Activated naive CD8-positive, alpha-beta T cell (primary cell): ENCODE data around the gene LRP1-AS.

Source experiments
- H3K27ac Mint-ChIP-seq: one replicate; pipeline ENCODE4 v1.8.0; 2021; ENCODE audit warnings: mixed read lengths
- H3K27me3 Mint-ChIP-seq: one replicate; pipeline ENCODE4 v1.8.0; 2021; ENCODE audit warnings: mixed read lengths
- H3K36me3 Mint-ChIP-seq: one replicate; pipeline ENCODE4 v1.8.0; 2021; ENCODE audit warnings: mixed read lengths
- H3K4me1 Mint-ChIP-seq: one replicate; pipeline ENCODE4 v1.8.0; 2021; ENCODE audit warnings: low read depth, mixed read lengths
- H3K4me3 Mint-ChIP-seq: one replicate; pipeline ENCODE4 v1.8.0; 2021; ENCODE audit warnings: mild to moderate bottlenecking, mixed read lengths
- H3K9me3 Mint-ChIP-seq: one replicate; pipeline ENCODE4 v1.8.0; 2021; ENCODE audit warnings: low read depth, mixed read lengths

LRP1-AS gene

DNA sequence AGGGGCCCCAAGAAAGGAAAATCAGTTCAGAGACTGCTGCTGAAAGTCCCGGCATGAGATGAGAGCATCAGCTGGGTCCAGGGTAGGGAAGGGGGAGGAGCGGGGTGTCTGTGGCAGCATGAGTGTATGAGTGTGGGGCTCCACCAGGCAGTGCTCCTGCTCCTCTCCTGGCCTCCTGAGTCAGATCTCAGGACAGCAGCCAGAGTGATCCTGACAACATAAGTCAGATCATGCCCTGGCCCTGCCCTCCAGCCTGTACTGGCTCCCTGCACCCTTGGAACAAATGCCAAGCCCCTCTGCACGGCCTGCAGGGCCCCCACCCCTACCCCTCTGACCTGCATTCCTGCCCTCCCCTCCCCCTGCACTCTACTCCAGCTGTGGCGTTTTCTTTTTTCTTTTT is 24.2 kb upstream of the LRP1-AS start:
- H3K9me3 Mint-ChIP-seq = no peaks in the 10 kb centered on the region
- H3K27ac Mint-ChIP-seq = no peak overlapping the region
- no peaks in the 10 kb centered on the region for H3K27me3 Mint-ChIP-seq
- no peaks in the 10 kb centered on the region for H3K36me3 Mint-ChIP-seq
- peaks cover 7% of the 10 kb centered on the region for H3K4me1 Mint-ChIP-seq
- no peak overlapping the region for H3K4me3 Mint-ChIP-seq

- Mint-ChIP-seq H3K9me3 (no peaks in the 10 kb centered on the region), H3K4me1 (peaks cover 7% of the 10 kb centered on the region), H3K27ac (no peak overlapping the region), H3K36me3 (no peaks in the 10 kb centered on the region), H3K4me3 (no peak overlapping the region), H3K27me3 (no peaks in the 10 kb centered on the region)
Measured at GRCh38 chr12:57170927-57171326, 23.5 kb upstream of the LRP1-AS start.

GRCh38 chr12:57170408-57170807 is 23.0 kb upstream of the LRP1-AS start:
- H3K9me3 Mint-ChIP-seq = no peaks in the 10 kb centered on the region
- H3K4me3 Mint-ChIP-seq = no peak overlapping the region
- no peaks in the 10 kb centered on the region for H3K27me3 Mint-ChIP-seq
- H3K4me1 Mint-ChIP-seq = peaks cover 7% of the 10 kb centered on the region
- no peak overlapping the region for H3K27ac Mint-ChIP-seq
- H3K36me3 Mint-ChIP-seq = no peaks in the 10 kb centered on the region

- Mint-ChIP-seq H3K4me3 (no peak overlapping the region), H3K4me1 (peaks cover 7% of the 10 kb centered on the region), H3K36me3 (no peaks in the 10 kb centered on the region), H3K27ac (no peak overlapping the region), H3K27me3 (no peaks in the 10 kb centered on the region), H3K9me3 (no peaks in the 10 kb centered on the region)
Measured at GRCh38 chr12:57169969-57170368, 22.6 kb upstream of the LRP1-AS start.

DNA sequence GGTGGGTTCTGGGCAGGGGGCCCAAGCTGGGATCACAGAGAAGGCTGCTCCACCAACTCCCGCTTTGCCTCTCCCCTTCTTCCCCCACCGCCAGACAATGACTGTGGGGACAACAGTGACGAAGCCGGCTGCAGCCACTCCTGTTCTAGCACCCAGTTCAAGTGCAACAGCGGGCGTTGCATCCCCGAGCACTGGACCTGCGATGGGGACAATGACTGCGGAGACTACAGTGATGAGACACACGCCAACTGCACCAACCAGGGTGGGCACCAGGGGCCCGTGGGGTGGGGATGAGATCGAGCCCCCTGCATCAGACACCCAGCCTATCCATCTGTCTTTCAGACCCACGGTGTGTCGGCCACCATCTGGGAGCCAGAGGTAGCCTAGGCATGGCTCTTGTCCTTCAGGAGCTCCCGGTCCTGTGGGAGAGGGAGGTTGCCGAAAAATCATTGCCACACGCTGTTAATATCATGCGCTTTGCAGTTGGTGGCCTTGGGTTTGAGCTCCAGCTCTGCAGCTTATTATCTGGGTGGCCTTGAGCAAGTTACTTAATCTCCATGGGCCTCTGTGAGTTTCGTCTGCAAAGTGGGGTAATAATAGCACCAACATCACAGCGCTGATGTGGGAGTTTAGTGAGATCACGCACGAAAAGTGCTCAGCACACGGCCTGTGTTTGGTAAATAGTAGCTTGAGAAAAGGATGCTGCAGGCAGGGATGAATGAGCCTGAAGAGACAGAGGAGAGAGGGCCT is 21.8 kb upstream of the LRP1-AS start:
- Mint-ChIP-seq H3K4me1 (peaks cover 7% of the 10 kb centered on the region), H3K27me3 (no peaks in the 10 kb centered on the region), H3K9me3 (no peaks in the 10 kb centered on the region), H3K4me3 (no peak overlapping the region), H3K27ac (no peak overlapping the region), H3K36me3 (no peaks in the 10 kb centered on the region)

GRCh38 chr12:57168058-57168457 is 20.6 kb upstream of the LRP1-AS start:
- Mint-ChIP-seq H3K4me3 (no peak overlapping the region), H3K36me3 (no peaks in the 10 kb centered on the region), H3K9me3 (no peaks in the 10 kb centered on the region), H3K27me3 (no peaks in the 10 kb centered on the region), H3K4me1 (peaks cover 7% of the 10 kb centered on the region), H3K27ac (no peak overlapping the region)

DNA sequence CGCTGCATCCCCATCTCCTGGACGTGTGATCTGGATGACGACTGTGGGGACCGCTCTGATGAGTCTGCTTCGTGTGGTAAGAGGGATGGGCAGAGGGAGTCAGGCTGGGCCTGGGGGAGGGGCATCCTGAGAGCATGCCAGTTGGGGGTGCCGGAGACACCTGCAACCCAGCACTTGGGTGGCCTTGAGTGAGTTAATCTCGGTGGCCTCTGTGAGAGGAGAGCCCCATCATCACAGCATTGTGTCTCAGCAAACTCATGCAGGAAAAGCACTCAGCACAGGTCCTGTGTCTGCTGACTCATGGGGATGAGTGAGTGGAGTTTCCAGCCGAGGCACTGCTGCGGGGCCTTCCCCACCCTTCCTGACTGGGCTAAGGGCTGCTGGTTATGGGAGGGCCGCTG is 19.6 kb upstream of the LRP1-AS start:
- no peaks in the 10 kb centered on the region for H3K9me3 Mint-ChIP-seq
- no peak overlapping the region for H3K27ac Mint-ChIP-seq
- H3K4me3 Mint-ChIP-seq = no peak overlapping the region
- peaks cover 3% of the 10 kb centered on the region for H3K36me3 Mint-ChIP-seq
- H3K27me3 Mint-ChIP-seq = no peaks in the 10 kb centered on the region
- peaks cover 7% of the 10 kb centered on the region for H3K4me1 Mint-ChIP-seq

DNA sequence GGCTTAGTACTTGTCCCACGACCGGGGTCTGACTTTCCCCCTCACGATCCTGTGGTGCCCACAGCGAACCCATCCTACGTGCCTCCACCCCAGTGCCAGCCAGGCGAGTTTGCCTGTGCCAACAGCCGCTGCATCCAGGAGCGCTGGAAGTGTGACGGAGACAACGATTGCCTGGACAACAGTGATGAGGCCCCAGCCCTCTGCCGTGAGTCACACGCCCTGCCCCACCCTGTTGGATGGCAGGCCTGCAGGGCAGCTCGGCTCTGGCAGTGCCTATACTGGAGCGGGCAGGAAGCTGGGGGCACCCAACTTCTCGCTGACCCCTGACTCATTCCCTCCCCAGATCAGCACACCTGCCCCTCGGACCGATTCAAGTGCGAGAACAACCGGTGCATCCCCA is 18.3 kb upstream of the LRP1-AS start:
- H3K27me3 Mint-ChIP-seq = no peaks in the 10 kb centered on the region
- no peak overlapping the region for H3K4me3 Mint-ChIP-seq
- no peaks in the 10 kb centered on the region for H3K9me3 Mint-ChIP-seq
- H3K4me1 Mint-ChIP-seq = peaks cover 7% of the 10 kb centered on the region
- no peak overlapping the region for H3K27ac Mint-ChIP-seq
- H3K36me3 Mint-ChIP-seq = peaks cover 3% of the 10 kb centered on the region

GRCh38 chr12:57164966-57165625 is 17.7 kb upstream of the LRP1-AS start:
- H3K27me3 Mint-ChIP-seq = no peaks in the 10 kb centered on the region
- peaks cover 3% of the 10 kb centered on the region for H3K36me3 Mint-ChIP-seq
- peaks cover 7% of the 10 kb centered on the region for H3K4me1 Mint-ChIP-seq
- H3K27ac Mint-ChIP-seq = no peak overlapping the region
- no peaks in the 10 kb centered on the region for H3K9me3 Mint-ChIP-seq
- H3K4me3 Mint-ChIP-seq = no peak overlapping the region

GRCh38 chr12:57164454-57164853 is 17.0 kb upstream of the LRP1-AS start:
- no peaks in the 10 kb centered on the region for H3K9me3 Mint-ChIP-seq
- H3K4me3 Mint-ChIP-seq = no peak overlapping the region
- no peak overlapping the region for H3K27ac Mint-ChIP-seq
- no peaks in the 10 kb centered on the region for H3K27me3 Mint-ChIP-seq
- H3K4me1 Mint-ChIP-seq = peaks cover 7% of the 10 kb centered on the region
- peaks cover 3% of the 10 kb centered on the region for H3K36me3 Mint-ChIP-seq

DNA sequence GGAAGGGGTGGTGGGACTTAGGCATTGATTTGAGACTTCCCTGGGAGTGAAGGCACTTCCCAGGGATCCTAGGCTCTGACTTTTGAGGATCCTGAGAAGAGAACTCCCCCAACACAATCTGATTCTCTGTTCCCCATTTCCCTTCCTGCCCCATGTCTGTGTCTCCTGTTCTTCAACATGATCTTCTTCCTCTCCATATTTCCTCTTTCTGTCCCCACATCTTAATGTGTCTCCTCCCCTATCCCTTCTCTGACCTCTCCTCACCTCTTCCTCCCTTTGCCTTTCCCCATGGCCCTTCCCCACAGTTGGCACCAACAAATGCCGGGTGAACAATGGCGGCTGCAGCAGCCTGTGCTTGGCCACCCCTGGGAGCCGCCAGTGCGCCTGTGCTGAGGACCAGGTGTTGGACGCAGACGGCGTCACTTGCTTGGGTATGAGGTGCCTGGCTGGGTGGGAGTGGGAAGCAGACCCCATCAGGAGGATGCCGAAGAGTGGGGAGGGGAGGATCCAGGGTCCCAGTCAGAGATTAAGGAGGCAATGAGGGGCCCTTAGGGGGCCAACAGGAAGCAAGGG is 15.2 kb upstream of the LRP1-AS start:
- no peaks in the 10 kb centered on the region for H3K9me3 Mint-ChIP-seq
- peaks cover 10% of the 10 kb centered on the region for H3K4me1 Mint-ChIP-seq
- H3K27ac Mint-ChIP-seq = no peak overlapping the region
- H3K36me3 Mint-ChIP-seq = peaks cover 3% of the 10 kb centered on the region
- H3K27me3 Mint-ChIP-seq = no peaks in the 10 kb centered on the region
- H3K4me3 Mint-ChIP-seq = no peak overlapping the region

DNA sequence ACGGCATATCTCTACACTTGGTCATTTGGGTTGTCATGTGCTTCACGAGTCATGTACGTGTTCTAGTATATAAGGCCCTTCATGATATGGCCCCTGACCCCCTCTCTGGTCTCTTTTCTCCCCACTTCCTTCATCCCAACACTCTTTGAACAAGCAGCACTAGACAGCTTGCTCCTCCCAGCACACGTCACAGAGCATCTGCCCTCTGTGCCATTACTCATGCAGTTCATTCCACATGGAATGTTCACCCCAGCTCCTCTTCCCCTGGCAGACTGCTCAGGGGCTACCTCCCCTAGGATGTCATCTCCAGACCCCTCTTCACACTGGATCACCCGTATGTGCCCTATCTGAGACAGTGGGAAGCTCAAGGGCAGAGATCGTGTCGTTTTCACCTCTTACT is 14.1 kb upstream of the LRP1-AS start:
- H3K27ac Mint-ChIP-seq = no peak overlapping the region

DNA sequence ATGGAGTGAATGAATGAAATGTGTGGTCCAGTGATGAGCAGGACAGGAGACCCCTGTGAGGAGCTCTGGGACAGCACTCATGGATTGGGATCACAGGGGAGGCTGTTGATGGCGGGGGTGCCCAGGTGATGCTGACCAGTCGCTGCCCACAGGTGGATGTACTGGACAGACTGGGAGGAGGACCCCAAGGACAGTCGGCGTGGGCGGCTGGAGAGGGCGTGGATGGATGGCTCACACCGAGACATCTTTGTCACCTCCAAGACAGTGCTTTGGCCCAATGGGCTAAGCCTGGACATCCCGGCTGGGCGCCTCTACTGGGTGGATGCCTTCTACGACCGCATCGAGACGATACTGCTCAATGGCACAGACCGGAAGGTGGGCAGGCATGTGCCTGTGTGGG is 13.3 kb upstream of the LRP1-AS start:
- Mint-ChIP-seq H3K27me3 (no peaks in the 10 kb centered on the region), H3K4me1 (peaks cover 5% of the 10 kb centered on the region), H3K4me3 (no peak overlapping the region), H3K27ac (no peak overlapping the region), H3K9me3 (no peaks in the 10 kb centered on the region), H3K36me3 (peaks cover 3% of the 10 kb centered on the region)

More for the DNA sequence above, 14.1 kb upstream of the LRP1-AS start:
- H3K27me3 Mint-ChIP-seq = no peaks in the 10 kb centered on the region
- no peak overlapping the region for H3K4me3 Mint-ChIP-seq
- no peaks in the 10 kb centered on the region for H3K9me3 Mint-ChIP-seq
- peaks cover 5% of the 10 kb centered on the region for H3K4me1 Mint-ChIP-seq
- H3K36me3 Mint-ChIP-seq = peaks cover 3% of the 10 kb centered on the region

- no peak overlapping the region for H3K27ac Mint-ChIP-seq
- peaks cover 5% of the 10 kb centered on the region for H3K4me1 Mint-ChIP-seq
- no peaks in the 10 kb centered on the region for H3K9me3 Mint-ChIP-seq
- H3K36me3 Mint-ChIP-seq = peaks cover 3% of the 10 kb centered on the region
- no peaks in the 10 kb centered on the region for H3K27me3 Mint-ChIP-seq
- H3K4me3 Mint-ChIP-seq = no peak overlapping the region
Measured at GRCh38 chr12:57160040-57160439, 12.6 kb upstream of the LRP1-AS start.

DNA sequence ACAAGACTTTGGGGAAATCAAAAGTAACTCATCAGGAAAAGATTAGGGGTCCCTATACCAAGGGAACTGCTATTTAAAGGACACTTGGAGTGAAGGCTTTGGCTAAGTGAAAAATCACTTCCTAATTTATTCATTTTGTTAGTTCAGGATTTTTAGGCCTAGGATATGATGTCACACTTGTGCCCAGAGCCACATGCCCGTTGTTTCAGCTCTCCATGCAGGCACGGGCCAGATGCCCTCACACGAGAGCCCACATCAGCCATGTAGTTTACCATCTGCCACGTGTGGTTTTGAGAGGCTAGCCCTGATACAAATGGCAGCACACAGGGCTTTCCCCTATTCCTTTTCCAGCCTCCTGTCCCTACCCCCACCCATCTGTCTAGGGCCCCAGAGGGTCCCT is 11.9 kb upstream of the LRP1-AS start:
- no peaks in the 10 kb centered on the region for H3K9me3 Mint-ChIP-seq
- peaks cover 3% of the 10 kb centered on the region for H3K36me3 Mint-ChIP-seq
- H3K27ac Mint-ChIP-seq = no peak overlapping the region
- H3K4me1 Mint-ChIP-seq = peaks cover 5% of the 10 kb centered on the region
- H3K27me3 Mint-ChIP-seq = no peaks in the 10 kb centered on the region
- no peak overlapping the region for H3K4me3 Mint-ChIP-seq
